Cerebellar cortex (tissue), 1 donor: ENCODE data around the gene LBHD1.
A peak's percentile ranks its signal among the peaks of the same experiment; 100 is the strongest.
"Not testable (repeated sequence)": the region's sequence is repeated elsewhere in the genome, so short reads cannot be mapped to it uniquely, and the experiment has no call there.

ENCODE experiments used
- DNase-seq: peaks from one replicate; pipeline ENCODE4 v3.0.0-alpha.2; 2015; ENCODE audit warnings: low spot score

Gene LBHD1

GRCh38 chr11:62671608-62672389 lies at the start of gene LBHD1, which contains the start of gene UQCC3:
TSS of gene LBHD1 (minus strand) at chr11:62672267. CDS start at chr11:62670031, 2,236 bp downstream.
TSS of gene UQCC3 (plus strand) at chr11:62671673. CDS start at chr11:62671746, 73 bp downstream.
- peak; percentile 95 for DNase-seq

- DNase-seq = no peak
Observed at GRCh38 chr11:62719302-62719978, 47.4 kb upstream of the LBHD1 start.

GRCh38 chr11:62716816-62717215 lies 44.7 kb upstream of the LBHD1 start:
- no peak for DNase-seq

GRCh38 chr11:62716206-62716605 lies 44.1 kb upstream of the LBHD1 start:
- no peak for DNase-seq

GRCh38 chr11:62715150-62716130 lies 43.4 kb upstream of the LBHD1 start:
- no peak for DNase-seq

GRCh38 chr11:62713343-62713742 lies 41.3 kb upstream of the LBHD1 start:
- DNase-seq = no peak

GRCh38 chr11:62712861-62713260 lies 40.8 kb upstream of the LBHD1 start:
- DNase-seq = no peak

- DNase-seq = no peak
Observed at GRCh38 chr11:62712276-62712812, 40.3 kb upstream of the LBHD1 start.

GRCh38 chr11:62710001-62710345 lies 37.9 kb upstream of the LBHD1 start:
- peak; percentile 55 for DNase-seq

GRCh38 chr11:62709247-62710000 lies 37.4 kb upstream of the LBHD1 start:
- peak; percentile 99 for DNase-seq

- no peak for DNase-seq
Observed at GRCh38 chr11:62708793-62709192, 36.7 kb upstream of the LBHD1 start.

GRCh38 chr11:62708392-62708791 lies 36.3 kb upstream of the LBHD1 start:
- DNase-seq = no peak

GRCh38 chr11:62707277-62707861 lies 35.3 kb upstream of the LBHD1 start, which contains the start of the genes BSCL2 and GNG3:
TSS of gene BSCL2 (minus strand) at chr11:62707424. CDS start at chr11:62707195, 229 bp downstream.
TSS of gene GNG3 (plus strand) at chr11:62707676. CDS start at chr11:62708296, 620 bp downstream.
- peak; percentile 99 for DNase-seq

- DNase-seq = no peak
Observed at GRCh38 chr11:62706850-62707247, 34.8 kb upstream of the LBHD1 start.

- DNase-seq = peak; percentile 92
Observed at GRCh38 chr11:62705880-62706849, 34.1 kb upstream of the LBHD1 start.

GRCh38 chr11:62705413-62705812 lies 33.3 kb upstream of the LBHD1 start:
- DNase-seq = no peak

- DNase-seq = not testable (repeated sequence)
Observed at GRCh38 chr11:62703921-62704320, 31.9 kb upstream of the LBHD1 start.

GRCh38 chr11:62702246-62702645 lies 30.2 kb upstream of the LBHD1 start:
- DNase-seq = no peak

GRCh38 chr11:62694455-62695167 lies 22.5 kb upstream of the LBHD1 start:
- peak; percentile 95 for DNase-seq
